Right lobe of liver (tissue), 4 donors: ENCODE data around the gene PLXND1.

Experiments
- CTCF ChIP-seq, 4 donors: fragments of 200-600 bp in 3 of 4; fragments of 450-650 bp in 1 of 4; IDR thresholded peaks; one replicate each; pipeline versions ENCODE4 v1.5.1 to v1.8.0; 2016 to 2022; ENCODE audit warnings: antibody characterized with exemption in 4 of 4, mild to moderate bottlenecking in 2 of 4
- POLR2A ChIP-seq: fragments of 450-650 bp; IDR thresholded peaks from one replicate; pipeline ENCODE4 v1.6.1; 2017; ENCODE audit warnings: antibody characterized with exemption, mild to moderate bottlenecking
- donor health status: DM: no; HTN: no; CAD: no.
- donor health status: DM: no; HTN: no; CAD: no.
- donor health status: DM: no; HTN: yes; CAD: no.

- no peak for TF ChIP-seq CTCF (IDR thresholded peaks at IDR 0.05)
- TF ChIP-seq POLR2A = no peak
Measured at GRCh38 chr3:129604767-129605166, 1.7 kb downstream of the PLXND1 start.
